ACHN (cell line): Measurements from ENCODE around the gene TEAD2.
A peak's percentile ranks its signal among the peaks of the same experiment; 100 is the strongest.

Experiments used
- DNase-seq: peaks from one replicate; pipeline ENCODE4 v3.0.0-alpha.2; 2015
- in situ Hi-C: cut with HindIII; loops from 2 replicates; pipeline ENCODE4 v1.10.0; 2017; ENCODE audit warnings: low sequenced_read_pairs, low pct_ligation_motif_present, low pct_unique_long_range_greater_than_20kb

Gene TEAD2

GRCh38 chr19:49362048-49362928 is at the start of gene TEAD2:
TSS of gene TEAD2 (minus strand) at chr19:49362416. CDS start at chr19:49360075, 2,341 bp downstream.
- in situ Hi-C loops = no loop called here
- DNase-seq = peak; percentile 64

GRCh38 chr19:49411681-49412326 is 49.6 kb upstream of the TEAD2 start:
- DNase-seq = no peak
- in situ Hi-C loops = no loop called here

- no peak for DNase-seq
- in situ Hi-C loops = no loop called here
Measured at GRCh38 chr19:49409441-49410029, 47.3 kb upstream of the TEAD2 start.

GRCh38 chr19:49408816-49409440 is 46.7 kb upstream of the TEAD2 start:
- peak; percentile 70 for DNase-seq
- in situ Hi-C loops = no loop called here

GRCh38 chr19:49407482-49408015 is 45.3 kb upstream of the TEAD2 start:
- DNase-seq = no peak
- in situ Hi-C loops = no loop called here

- in situ Hi-C loops = no loop called here
- no peak for DNase-seq
Measured at GRCh38 chr19:49407079-49407478, 44.9 kb upstream of the TEAD2 start.

GRCh38 chr19:49403404-49404187 is 41.4 kb upstream of the TEAD2 start:
- in situ Hi-C loops = no loop called here
- no peak for DNase-seq

- in situ Hi-C loops = no loop called here
- DNase-seq = no peak
Measured at GRCh38 chr19:49400029-49400428, 37.8 kb upstream of the TEAD2 start.

GRCh38 chr19:49398931-49399330 is 36.7 kb upstream of the TEAD2 start:
- in situ Hi-C loops = no loop called here
- no peak for DNase-seq

- in situ Hi-C loops = no loop called here
- no peak for DNase-seq
Measured at GRCh38 chr19:49398001-49398615, 35.9 kb upstream of the TEAD2 start.

GRCh38 chr19:49396738-49397505 is 34.7 kb upstream of the TEAD2 start:
- in situ Hi-C loops = no loop called here
- no peak for DNase-seq

GRCh38 chr19:49395581-49396407 is 33.6 kb upstream of the TEAD2 start:
- in situ Hi-C loops = no loop called here
- no peak for DNase-seq

GRCh38 chr19:49393881-49394280 is 31.7 kb upstream of the TEAD2 start:
- no peak for DNase-seq
- in situ Hi-C loops = no loop called here

GRCh38 chr19:49391581-49392399 is 29.6 kb upstream of the TEAD2 start:
- in situ Hi-C loops = no loop called here
- peak; percentile 73 for DNase-seq

- no peak for DNase-seq
- in situ Hi-C loops = no loop called here
Measured at GRCh38 chr19:49390929-49391359, 28.7 kb upstream of the TEAD2 start.
